Ascending aorta (tissue), 2 donors: ENCODE measurements around the gene FOXP1. TPM values are rescaled to one million over a fixed set of nuclear protein-coding genes. Genes with fewer than 3 reads are reported as not detected.

Source experiments
- DNase-seq, 2 donors: peaks; one replicate each; pipeline ENCODE4 v3.0.0-alpha.2; 2019; ENCODE audit warnings: low spot score in 2 of 2
- H3K27ac ChIP-seq, 2 donors: fragments of 200-600 bp; sonication (generic); one replicate each; pipeline ENCODE4 v1.5.1; 2016 to 2017; ENCODE audit warnings: mild to moderate bottlenecking in 1 of 2
- H3K27me3 ChIP-seq: fragments of 200-600 bp; sonication (generic); one replicate; pipeline ENCODE4 v1.5.1; 2017
- H3K36me3 ChIP-seq, 2 donors: fragments of 200-600 bp; sonication (generic); one replicate each; pipeline ENCODE4 v1.5.1; 2016
- H3K4me1 ChIP-seq, 2 donors: fragments of 200-600 bp; sonication (generic); one replicate each; pipeline ENCODE4 v1.5.1; 2016 to 2017; ENCODE audit warnings: mild to moderate bottlenecking in 1 of 2
- H3K4me3 ChIP-seq, 2 donors: fragments of 200-600 bp; sonication (generic); one replicate each; pipeline ENCODE4 v1.5.1; 2016 to 2017; ENCODE audit warnings: mild to moderate bottlenecking in 1 of 2
- H3K9me3 ChIP-seq, 2 donors: fragments of 200-600 bp; sonication (generic); one replicate each; pipeline ENCODE4 v1.5.1; 2016
- CTCF ChIP-seq, 3 experiments: fragments of 200-600 bp in 2 of 3; fragments of 450-650 bp in 1 of 3; sonication (generic) in 2 of 3; IDR thresholded peaks; one replicate each; pipeline ENCODE4 v1.5.1; 2016 to 2019; ENCODE audit warnings: antibody characterized with exemption in 3 of 3, mild to moderate bottlenecking in 1 of 3, moderate library complexity in 1 of 3
- intact Hi-C: fragments of 100-400 bp; cut with DNase I; formaldehyde crosslinking; loops from one replicate; pipeline ENCODE4 v1.15.1; 2023
- total RNA-seq: library from RNA; depleted of rRNA; stranded (reverse); fragments of >200 nt; gene quantifications from one replicate; pipeline ENCODE4 v1.1.0, GENCODE V29; 2016

The FOXP1 gene
- total RNA-seq, 1 donor from 2014 or later = 171 TPM

GRCh38 chr3:71133865-71134264, 449.7 kb downstream of the FOXP1 start:
- Histone ChIP-seq H3K4me3 (peak overlapping the region in 1 of 2 donors; percentile 38), H3K27ac (peak overlapping the region; percentile 44 to 85), H3K27me3 (no peaks in the 10 kb centered on the region), H3K9me3 (no peaks in the 10 kb centered on the region), H3K36me3 (no peaks in the 10 kb centered on the region), H3K4me1 (peaks cover 2 to 33% of the 10 kb centered on the region in 2 donors)
- intact Hi-C loops = loop anchor here (5.0 kb wide), 2 partner anchors 72 to 108 kb away; no protein-coding TSS in a partner anchor
- no peak for DNase-seq
- no peak for TF ChIP-seq CTCF (IDR thresholded peaks at IDR 0.05)

GRCh38 chr3:71132995-71133730, 450.4 kb downstream of the FOXP1 start:
- Histone ChIP-seq H3K27me3 (no peaks in the 10 kb centered on the region), H3K4me3 (no peak overlapping the region), H3K4me1 (peaks cover 2 to 33% of the 10 kb centered on the region in 2 donors), H3K9me3 (no peaks in the 10 kb centered on the region), H3K27ac (peak overlapping the region; percentile 44 to 85), H3K36me3 (no peaks in the 10 kb centered on the region)
- intact Hi-C loops = loop anchor here (5.0 kb wide), 2 partner anchors 71 to 109 kb away; no protein-coding TSS in a partner anchor
- DNase-seq = no peak
- no peak for TF ChIP-seq CTCF (IDR thresholded peaks at IDR 0.05)

- intact Hi-C loops = loop anchor here (2.0 to 5.0 kb wide), 3 partner anchors 33 to 111 kb away; no protein-coding TSS in a partner anchor
- H3K27me3 ChIP-seq = no peaks in the 10 kb centered on the region
- H3K4me3 ChIP-seq = peak overlapping the region; percentile 18 to 73
- peak overlapping the region; percentile 85 to 90 for H3K27ac ChIP-seq
- H3K36me3 ChIP-seq = no peaks in the 10 kb centered on the region
- peaks cover 2 to 33% of the 10 kb centered on the region in 2 donors for H3K4me1 ChIP-seq
- TF ChIP-seq CTCF (IDR thresholded peaks at IDR 0.05) = no peak
- no peak for DNase-seq
- H3K9me3 ChIP-seq = no peaks in the 10 kb centered on the region
Measured at GRCh38 chr3:71131375-71132314, 451.9 kb downstream of the FOXP1 start.

- H3K4me3 ChIP-seq = peak overlapping the region; percentile 49 to 73
- TF ChIP-seq CTCF (IDR thresholded peaks at IDR 0.05) = no peak
- H3K4me1 ChIP-seq = peaks cover 2 to 36% of the 10 kb centered on the region in 2 donors
- DNase-seq = peak in 1 of 2 donors; percentile 85
- no peaks in the 10 kb centered on the region for H3K27me3 ChIP-seq
- no peaks in the 10 kb centered on the region for H3K36me3 ChIP-seq
- H3K27ac ChIP-seq = peak overlapping the region; percentile 85 to 90
- intact Hi-C loops = loop anchor here (2.0 to 5.0 kb wide), 3 partner anchors 34 to 112 kb away; no protein-coding TSS in a partner anchor
- no peaks in the 10 kb centered on the region for H3K9me3 ChIP-seq
Measured at GRCh38 chr3:71130471-71131374, 452.8 kb downstream of the FOXP1 start.
